Esophagus squamous epithelium (tissue), 5 donors: ENCODE data around the gene ASPDH. TPM values are rescaled to one million over a fixed set of nuclear protein-coding genes. Genes with fewer than 3 reads are reported as not detected.
A peak's percentile ranks its signal among the peaks of the same experiment; 100 is the strongest.

Source experiments
- DNase-seq: peaks from one replicate; lab custom pipeline; 2025; lab: John Stamatoyannopoulos, UW
- H3K27ac ChIP-seq, 4 donors: fragments of 200-600 bp; sonication (generic); one replicate each; pipeline ENCODE4 v1.5.1; 2016 to 2019; ENCODE audit warnings: mild to moderate bottlenecking in 1 of 4
- H3K27me3 ChIP-seq, 4 donors: fragments of 200-600 bp; sonication (generic); 1 replicate in 3 of 4; 2 replicates in 1 of 4; pipeline versions ENCODE4 v1.5.1 to v1.6.0; 2017 to 2021; ENCODE audit warnings: antibody characterized with exemption in 1 of 4
- H3K36me3 ChIP-seq, 3 donors: fragments of 200-600 bp; sonication (generic); one replicate each; pipeline ENCODE4 v1.5.1; 2016 to 2019
- H3K4me1 ChIP-seq, 3 donors: fragments of 200-600 bp; sonication (generic); one replicate each; pipeline ENCODE4 v1.5.1; 2017 to 2019
- H3K4me3 ChIP-seq, 4 donors: fragments of 200-600 bp; sonication (generic); 1 replicate in 3 of 4; 2 replicates in 1 of 4; pipeline ENCODE4 v1.5.1; 2016 to 2019; ENCODE audit warnings: mild to moderate bottlenecking in 2 of 4, moderate library complexity in 1 of 4
- H3K9me3 ChIP-seq, 3 donors: fragments of 200-600 bp; sonication (generic); one replicate each; pipeline ENCODE4 v1.5.1; 2016 to 2019
- CTCF ChIP-seq, 6 experiments: fragments of 450-650 bp in 4 of 6; fragments of 200-600 bp in 2 of 6; sonication (generic) in 2 of 6; IDR thresholded peaks; one replicate each; pipeline ENCODE4 v1.5.1; 2016 to 2019; ENCODE audit warnings: antibody characterized with exemption in 6 of 6, mild to moderate bottlenecking in 4 of 6, moderate library complexity in 4 of 6
- POLR2A ChIP-seq, 4 donors: fragments of 450-650 bp; IDR thresholded peaks; one replicate each; pipeline ENCODE4 v1.6.1; 2017; ENCODE audit warnings: antibody characterized with exemption in 4 of 4, mild to moderate bottlenecking in 4 of 4, moderate library complexity in 3 of 4
- WGBS, 2 donors: methylation state at CpG; one replicate each; pipeline ENCODE4 v1.1.5; 2018; 5-methylcytosine and 5-hydroxymethylcytosine counted together
- intact Hi-C: fragments of 100-400 bp; cut with DNase I; formaldehyde crosslinking; loops from one replicate; pipeline ENCODE4 v1.15.0; 2022
- total RNA-seq, 4 donors: library from RNA; depleted of rRNA; stranded (reverse); fragments of >200 nt; gene quantifications; one replicate each; pipeline ENCODE4 v1.1.0, GENCODE V29; 2016
- donor health status: DM: yes; HTN: yes; CAD: no.

ASPDH gene
- total RNA-seq, 4 donors from 2014 or later: not detected

GRCh38 chr19:50516456-50516855 is 2.7 kb upstream of the ASPDH start:
- Histone ChIP-seq H3K9me3 (no peaks in the 10 kb centered on the region), H3K27ac (no peak overlapping the region), H3K36me3 (no peaks in the 10 kb centered on the region), H3K4me3 (peak overlapping the region in 1 of 4 donors; percentile 23), H3K4me1 (peaks cover 0 to 8% (median 0%) of the 10 kb centered on the region in 3 donors), H3K27me3 (peaks cover 0 to 22% (median 0%) of the 10 kb centered on the region in 4 donors)
- intact Hi-C loops: no loop called here
- DNase-seq: no peak
- 49 to 59% methylated on average over 5 to 11 of the region's 12 CpGs for WGBS, 2 donors
- TF ChIP-seq POLR2A (IDR thresholded peaks at IDR 0.05): no peak
- no peak for TF ChIP-seq CTCF (IDR thresholded peaks at IDR 0.05)

- Histone ChIP-seq H3K27me3 (peaks cover 0 to 22% (median 0%) of the 10 kb centered on the region in 4 donors), H3K4me1 (peaks cover 5 to 16% (median 6%) of the 10 kb centered on the region in 3 donors), H3K9me3 (no peaks in the 10 kb centered on the region), H3K4me3 (no peak overlapping the region), H3K27ac (no peak overlapping the region), H3K36me3 (no peaks in the 10 kb centered on the region)
- intact Hi-C loops: no loop called here
- TF ChIP-seq CTCF (IDR thresholded peaks at IDR 0.05): no peak
- TF ChIP-seq POLR2A (IDR thresholded peaks at IDR 0.05): no peak
- WGBS, 2 donors: no CpG with 5 or more reads among the region's 11 CpGs
- DNase-seq: no peak
Observed at GRCh38 chr19:50515168-50515561, 1.5 kb upstream of the ASPDH start.

- 38 to 42% methylated on average over 23 to 26 of the region's 38 CpGs for WGBS, 2 donors
- Histone ChIP-seq H3K27me3 (peaks cover 0 to 22% (median 0%) of the 10 kb centered on the region in 4 donors), H3K4me1 (peaks cover 7 to 21% (median 8%) of the 10 kb centered on the region in 3 donors), H3K9me3 (no peaks in the 10 kb centered on the region), H3K27ac (no peak overlapping the region), H3K4me3 (no peak overlapping the region), H3K36me3 (no peaks in the 10 kb centered on the region)
- TF ChIP-seq CTCF (IDR thresholded peaks at IDR 0.05): no peak
- no peak for TF ChIP-seq POLR2A (IDR thresholded peaks at IDR 0.05)
- DNase-seq: no peak
- intact Hi-C loops: no loop called here
Observed at GRCh38 chr19:50514346-50515167, 844 bp upstream of the ASPDH start.

- 53 to 62% methylated on average over 10 to 11 of the region's 12 CpGs for WGBS, 2 donors
- TF ChIP-seq CTCF (IDR thresholded peaks at IDR 0.05) (no peak), POLR2A (IDR thresholded peaks at IDR 0.05) (no peak)
- DNase-seq: no peak
Observed at GRCh38 chr19:50512999-50513745, 541 bp downstream of the ASPDH start.

More at GRCh38 chr19:50512999-50513745, 541 bp downstream of the ASPDH start:
- intact Hi-C loops: no loop called here
- Histone ChIP-seq H3K9me3 (no peaks in the 10 kb centered on the region), H3K27me3 (peaks cover 0 to 22% (median 0%) of the 10 kb centered on the region in 4 donors), H3K27ac (no peak overlapping the region), H3K36me3 (peaks cover 0 to 5% (median 0%) of the 10 kb centered on the region in 3 donors), H3K4me3 (no peak overlapping the region), H3K4me1 (peaks cover 7 to 25% (median 8%) of the 10 kb centered on the region in 3 donors)
